ENCODE measurements around the gene HIVEP3.

The HIVEP3 gene

DNA sequence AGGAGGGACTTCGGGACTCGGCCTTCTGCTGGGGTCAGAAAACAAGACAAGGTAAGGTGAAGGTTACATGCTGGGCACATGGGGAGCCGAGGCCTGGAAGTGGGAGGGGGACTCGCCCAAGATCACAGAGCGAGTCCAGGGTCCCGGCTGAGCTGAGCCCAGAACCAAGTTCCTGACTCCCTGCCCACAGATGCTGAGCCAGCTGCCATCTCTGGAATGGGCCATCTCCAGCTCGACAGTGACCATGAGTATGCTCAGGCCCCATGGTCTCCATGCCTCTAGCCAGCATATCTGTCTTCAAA is 407.5 kb downstream of the HIVEP3 start:
- no peaks in the 10 kb centered on the region for H3K36me3 ChIP-seq (ENCODE audit: insufficient read depth)
- no peak overlapping the region for H3K9ac ChIP-seq
- no peak overlapping the region for H3K4me3 ChIP-seq (IDR thresholded peaks at IDR 0.05; ENCODE audit: insufficient read depth, low read depth, low read length)
- no peak overlapping the region for H2AFZ ChIP-seq (ENCODE audit: low read depth)
- no peaks in the 10 kb centered on the region for H3K79me2 ChIP-seq (ENCODE audit: insufficient read depth, low read depth)
- no peak overlapping the region for H3K4me2 ChIP-seq
- TF ChIP-seq, protein P1, sequence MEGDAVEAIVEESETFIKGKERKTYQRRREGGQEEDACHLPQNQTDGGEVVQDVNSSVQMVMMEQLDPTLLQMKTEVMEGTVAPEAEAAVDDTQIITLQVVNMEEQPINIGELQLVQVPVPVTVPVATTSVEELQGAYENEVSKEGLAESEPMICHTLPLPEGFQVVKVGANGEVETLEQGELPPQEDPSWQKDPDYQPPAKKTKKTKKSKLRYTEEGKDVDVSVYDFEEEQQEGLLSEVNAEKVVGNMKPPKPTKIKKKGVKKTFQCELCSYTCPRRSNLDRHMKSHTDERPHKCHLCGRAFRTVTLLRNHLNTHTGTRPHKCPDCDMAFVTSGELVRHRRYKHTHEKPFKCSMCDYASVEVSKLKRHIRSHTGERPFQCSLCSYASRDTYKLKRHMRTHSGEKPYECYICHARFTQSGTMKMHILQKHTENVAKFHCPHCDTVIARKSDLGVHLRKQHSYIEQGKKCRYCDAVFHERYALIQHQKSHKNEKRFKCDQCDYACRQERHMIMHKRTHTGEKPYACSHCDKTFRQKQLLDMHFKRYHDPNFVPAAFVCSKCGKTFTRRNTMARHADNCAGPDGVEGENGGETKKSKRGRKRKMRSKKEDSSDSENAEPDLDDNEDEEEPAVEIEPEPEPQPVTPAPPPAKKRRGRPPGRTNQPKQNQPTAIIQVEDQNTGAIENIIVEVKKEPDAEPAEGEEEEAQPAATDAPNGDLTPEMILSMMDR (conservative IDR thresholded peaks at IDR 0.05; ENCODE audit: low read depth, low read length): no peak
- H3K4me1 ChIP-seq (ENCODE audit: low read depth, poor library complexity, severe bottlenecking): peaks cover 7% of the 10 kb centered on the region
- no peaks in the 10 kb centered on the region for H4K20me1 ChIP-seq (ENCODE audit: insufficient read depth)
- H3K27me3 ChIP-seq (ENCODE audit: insufficient read depth, low read depth): no peaks in the 10 kb centered on the region
- no peak overlapping the region for H3K27ac ChIP-seq

DNA sequence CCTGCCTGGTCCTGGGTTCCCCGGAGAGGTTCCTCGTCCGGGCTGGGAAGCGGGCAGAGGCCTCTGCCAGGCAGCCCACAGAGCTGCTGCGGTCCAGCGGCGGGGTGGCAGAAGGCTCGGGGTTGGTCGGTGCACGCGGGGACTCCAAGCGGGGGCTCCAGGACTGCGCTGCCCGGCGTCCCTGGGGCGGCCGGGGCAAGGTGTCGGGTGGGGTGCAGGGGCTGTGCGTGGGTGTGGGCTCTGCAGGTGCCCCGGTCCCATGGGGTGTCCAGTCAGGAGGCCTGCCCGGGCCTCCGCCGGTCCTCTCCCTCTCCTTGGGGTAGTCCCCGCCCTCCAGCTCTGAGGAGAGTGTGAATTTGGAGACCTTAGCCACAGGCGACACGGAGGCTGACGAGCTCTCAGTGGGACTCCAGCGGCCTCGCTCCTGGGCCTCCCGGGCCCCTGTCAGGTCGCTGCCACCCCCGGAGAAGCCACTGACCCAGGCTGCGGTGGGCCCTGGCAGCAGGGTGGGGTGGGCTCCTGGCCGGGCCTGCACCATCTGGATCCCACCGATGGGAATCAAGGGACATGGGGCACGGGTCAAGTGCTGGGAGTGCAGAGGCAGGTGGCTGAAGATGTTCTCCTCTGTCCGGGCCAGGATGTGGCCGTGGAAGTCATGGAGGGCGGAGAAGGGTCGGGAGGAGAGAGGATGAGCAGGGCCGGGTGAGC is 408.0 kb downstream of the HIVEP3 start:
- H3K27ac ChIP-seq: no peak overlapping the region
- H3K27me3 ChIP-seq (ENCODE audit: insufficient read depth, low read depth): no peaks in the 10 kb centered on the region
- H3K4me2 ChIP-seq: no peak overlapping the region
- H3K4me1 ChIP-seq (ENCODE audit: low read depth, poor library complexity, severe bottlenecking): peaks cover 3% of the 10 kb centered on the region
- no peaks in the 10 kb centered on the region for H3K36me3 ChIP-seq (ENCODE audit: insufficient read depth)
- no peak overlapping the region for H2AFZ ChIP-seq (ENCODE audit: low read depth)
- no peak overlapping the region for H3K4me3 ChIP-seq (IDR thresholded peaks at IDR 0.05; ENCODE audit: insufficient read depth, low read depth, low read length)
- H3K9ac ChIP-seq: no peak overlapping the region
- no peaks in the 10 kb centered on the region for H4K20me1 ChIP-seq (ENCODE audit: insufficient read depth)
- TF ChIP-seq, protein P1 (conservative IDR thresholded peaks at IDR 0.05; ENCODE audit: low read depth, low read length): no peak
- no peaks in the 10 kb centered on the region for H3K79me2 ChIP-seq (ENCODE audit: insufficient read depth, low read depth)

DNA sequence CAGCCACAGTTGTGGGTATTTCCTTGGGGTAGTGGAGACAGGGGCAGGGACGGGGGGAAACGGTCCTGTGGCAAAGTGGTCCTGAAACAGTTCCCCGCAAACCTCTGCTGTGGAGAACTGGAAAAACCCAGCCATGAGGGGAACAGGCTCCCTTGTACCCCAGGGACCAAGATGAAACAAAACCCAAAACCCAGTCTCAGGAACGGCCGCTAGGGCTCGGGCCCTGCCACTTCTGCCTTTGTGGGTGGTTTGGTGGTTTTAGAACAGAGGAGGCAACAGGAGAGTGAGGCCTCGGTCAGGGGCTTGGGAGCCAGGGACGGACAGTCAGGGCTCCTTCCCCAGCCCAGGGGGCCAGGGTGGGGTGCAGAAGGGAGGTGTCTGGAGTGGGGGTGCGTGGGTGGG is 409.5 kb downstream of the HIVEP3 start:
- H2AFZ ChIP-seq (ENCODE audit: low read depth): no peak overlapping the region
- no peaks in the 10 kb centered on the region for H3K27me3 ChIP-seq (ENCODE audit: insufficient read depth, low read depth)
- no peaks in the 10 kb centered on the region for H4K20me1 ChIP-seq (ENCODE audit: insufficient read depth)
- H3K27ac ChIP-seq: no peak overlapping the region
- no peak overlapping the region for H3K4me3 ChIP-seq (IDR thresholded peaks at IDR 0.05; ENCODE audit: insufficient read depth, low read depth, low read length)
- no peak overlapping the region for H3K4me2 ChIP-seq
- no peaks in the 10 kb centered on the region for H3K79me2 ChIP-seq (ENCODE audit: insufficient read depth, low read depth)
- TF ChIP-seq, protein P1 (conservative IDR thresholded peaks at IDR 0.05; ENCODE audit: low read depth, low read length): no peak
- H3K9ac ChIP-seq: no peak overlapping the region
- H3K36me3 ChIP-seq (ENCODE audit: insufficient read depth): no peaks in the 10 kb centered on the region
- peaks cover 1% of the 10 kb centered on the region for H3K4me1 ChIP-seq (ENCODE audit: low read depth, poor library complexity, severe bottlenecking)

DNA sequence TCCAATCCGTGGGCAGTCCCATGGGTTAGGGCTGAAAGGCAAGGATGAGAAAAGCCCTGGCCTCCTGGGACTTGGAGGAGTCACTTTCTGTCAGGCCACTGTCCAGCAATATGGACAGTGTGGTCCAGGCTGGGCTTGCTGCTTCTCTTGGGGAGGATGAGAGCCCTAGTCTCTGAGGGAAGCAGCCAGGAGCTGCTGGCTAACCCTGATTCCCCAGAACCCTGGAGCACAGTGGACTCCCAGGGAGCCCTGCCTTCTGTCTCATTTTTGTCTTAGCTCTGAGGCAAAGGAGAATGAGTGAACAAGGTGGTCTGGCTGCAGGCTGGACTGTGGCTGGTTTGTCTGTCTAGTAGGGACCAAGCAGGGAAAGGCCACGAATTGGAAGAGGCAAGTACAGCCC is 410.4 kb downstream of the HIVEP3 start:
- no peak overlapping the region for H3K9ac ChIP-seq
- no peaks in the 10 kb centered on the region for H3K36me3 ChIP-seq (ENCODE audit: insufficient read depth)
- H3K4me2 ChIP-seq: no peak overlapping the region
- peaks cover 8% of the 10 kb centered on the region for H3K4me1 ChIP-seq (ENCODE audit: low read depth, poor library complexity, severe bottlenecking)
- no peaks in the 10 kb centered on the region for H3K27me3 ChIP-seq (ENCODE audit: insufficient read depth, low read depth)
- H3K79me2 ChIP-seq (ENCODE audit: insufficient read depth, low read depth): no peaks in the 10 kb centered on the region
- no peak overlapping the region for H2AFZ ChIP-seq (ENCODE audit: low read depth)
- H3K27ac ChIP-seq: no peak overlapping the region
- no peaks in the 10 kb centered on the region for H4K20me1 ChIP-seq (ENCODE audit: insufficient read depth)
- TF ChIP-seq, protein P1 (conservative IDR thresholded peaks at IDR 0.05; ENCODE audit: low read depth, low read length): no peak
- H3K4me3 ChIP-seq (IDR thresholded peaks at IDR 0.05; ENCODE audit: insufficient read depth, low read depth, low read length): no peak overlapping the region

All from KMS-11 (cell line).